ENCODE results near the gene ZFP62.
"Not testable (repeated sequence)": the region's sequence is repeated elsewhere in the genome, so short reads cannot be mapped to it uniquely, and the experiment has no call there.

The ZFP62 gene

DNA sequence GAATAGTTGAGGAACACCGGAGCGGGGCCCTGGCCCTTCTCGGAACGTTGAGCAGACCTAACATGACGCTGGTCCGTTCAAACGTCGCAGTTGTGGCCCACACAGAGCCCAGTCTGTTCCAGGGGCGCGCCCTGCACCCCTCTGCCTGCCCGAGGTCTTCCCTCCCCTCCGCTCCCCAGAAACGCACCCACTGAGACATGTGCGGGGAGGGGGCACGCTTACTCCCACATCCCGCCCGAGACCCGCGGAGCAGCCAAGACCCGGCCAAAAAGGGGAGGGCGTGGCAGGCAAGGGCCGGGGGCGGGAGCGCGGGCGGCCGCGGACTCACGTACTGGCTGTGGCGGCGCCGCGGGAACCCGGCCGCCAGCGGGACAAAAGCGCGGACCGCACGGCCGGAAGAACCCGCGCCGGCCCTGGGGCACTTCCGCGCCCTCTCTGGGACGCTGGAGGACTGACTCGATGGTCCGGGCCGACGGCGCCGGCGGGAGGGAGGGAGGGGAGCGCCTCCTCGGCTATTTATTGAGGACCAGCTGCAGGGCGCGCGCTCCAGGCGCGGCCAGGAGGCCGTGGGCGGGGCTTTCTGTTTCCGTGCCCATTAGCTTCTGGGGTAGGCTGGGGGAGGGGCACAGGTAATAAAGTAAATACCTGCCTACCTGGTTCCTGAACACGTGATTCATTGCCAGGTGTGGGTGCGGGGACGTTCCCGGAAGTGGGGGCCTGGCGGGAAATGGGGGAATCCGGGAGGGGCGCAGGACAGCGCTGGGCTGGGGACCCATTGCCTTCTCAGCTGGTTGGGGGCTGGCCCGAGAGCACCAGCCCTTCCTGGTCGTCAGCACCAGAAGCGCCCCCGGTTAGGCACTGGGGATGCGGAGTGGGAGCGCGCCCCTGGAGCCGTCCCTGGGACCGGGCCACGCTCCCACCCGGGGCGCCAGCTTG is at the start of gene ZFP62:
ZFP62 (minus strand) TSS at position 390 of the 936 bp plus-strand sequence; CDS start at position 333, 57 bp downstream.
- TF ChIP-seq ZNF274 (IDR thresholded peaks at IDR 0.05; ENCODE audit: low read depth, low read length) = no peak
- H3K4me3 ChIP-seq (ENCODE audit: low read length) = peak within 1 kb of the TSS; percentile 91

DNA sequence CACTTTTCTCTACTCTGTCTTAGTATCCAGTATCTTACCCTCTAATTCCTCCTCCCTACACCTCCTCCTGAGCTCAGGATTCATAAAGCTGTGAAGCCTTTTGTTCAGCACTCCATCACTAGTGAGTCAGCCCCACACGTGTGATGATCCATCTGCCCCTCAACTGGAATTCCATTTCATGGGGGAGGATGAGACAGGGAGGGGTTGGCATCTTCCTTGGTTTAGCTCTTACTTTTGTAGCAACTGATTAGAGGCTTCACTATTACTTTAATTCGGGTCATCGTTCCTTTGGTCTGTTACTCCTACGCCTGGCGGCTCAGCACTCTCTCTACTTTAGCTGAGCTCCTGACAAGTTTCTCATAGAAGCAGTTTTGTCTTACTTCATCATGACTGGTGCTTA is 49.7 kb upstream of the ZFP62 start:
- no peak overlapping the region for H3K4me3 ChIP-seq (ENCODE audit: low read length)
- no peak for TF ChIP-seq ZNF274 (IDR thresholded peaks at IDR 0.05; ENCODE audit: low read depth, low read length)

DNA sequence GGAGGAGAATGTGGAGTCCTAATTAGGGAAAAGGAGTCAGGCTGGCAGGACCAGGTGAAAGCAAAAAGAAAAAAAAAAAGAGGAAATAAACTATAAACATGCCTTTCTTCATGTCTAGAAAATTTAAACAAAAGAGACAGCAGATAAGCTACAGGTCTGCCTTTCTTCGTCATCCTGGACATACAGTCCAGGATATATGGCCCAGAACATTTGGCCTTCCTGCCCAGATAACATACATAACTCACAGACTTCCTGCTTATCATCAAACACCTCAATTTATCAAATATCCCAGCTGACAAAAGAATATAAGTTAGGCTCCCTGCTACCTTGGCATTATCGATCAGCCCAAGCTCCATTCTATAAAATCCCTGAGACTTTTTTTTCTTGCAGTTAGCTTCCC is 49.1 kb upstream of the ZFP62 start:
- no peak overlapping the region for H3K4me3 ChIP-seq (ENCODE audit: low read length)
- TF ChIP-seq ZNF274 (IDR thresholded peaks at IDR 0.05; ENCODE audit: low read depth, low read length) = no peak

DNA sequence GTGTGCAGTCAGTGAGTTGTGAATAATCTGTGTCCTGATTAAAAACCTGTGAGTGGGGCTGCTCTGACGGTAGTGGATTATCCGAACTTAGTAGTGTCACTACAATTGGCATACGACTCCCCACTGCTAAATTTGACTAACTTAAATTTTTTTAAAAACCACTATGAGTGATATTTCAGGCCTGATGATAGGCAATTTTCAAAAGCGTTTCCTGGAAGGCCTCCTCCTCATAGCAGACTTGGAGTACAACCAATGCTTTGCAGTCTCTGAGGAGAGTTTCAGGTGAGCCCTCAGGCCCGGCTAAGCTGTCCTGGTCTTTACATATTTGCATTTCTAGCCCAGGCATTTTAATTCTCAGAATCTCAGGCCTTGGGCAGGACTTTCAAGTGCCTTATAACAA is 48.7 kb upstream of the ZFP62 start:
- H3K4me3 ChIP-seq (ENCODE audit: low read length) = no peak overlapping the region
- TF ChIP-seq ZNF274 (IDR thresholded peaks at IDR 0.05; ENCODE audit: low read depth, low read length) = no peak

DNA sequence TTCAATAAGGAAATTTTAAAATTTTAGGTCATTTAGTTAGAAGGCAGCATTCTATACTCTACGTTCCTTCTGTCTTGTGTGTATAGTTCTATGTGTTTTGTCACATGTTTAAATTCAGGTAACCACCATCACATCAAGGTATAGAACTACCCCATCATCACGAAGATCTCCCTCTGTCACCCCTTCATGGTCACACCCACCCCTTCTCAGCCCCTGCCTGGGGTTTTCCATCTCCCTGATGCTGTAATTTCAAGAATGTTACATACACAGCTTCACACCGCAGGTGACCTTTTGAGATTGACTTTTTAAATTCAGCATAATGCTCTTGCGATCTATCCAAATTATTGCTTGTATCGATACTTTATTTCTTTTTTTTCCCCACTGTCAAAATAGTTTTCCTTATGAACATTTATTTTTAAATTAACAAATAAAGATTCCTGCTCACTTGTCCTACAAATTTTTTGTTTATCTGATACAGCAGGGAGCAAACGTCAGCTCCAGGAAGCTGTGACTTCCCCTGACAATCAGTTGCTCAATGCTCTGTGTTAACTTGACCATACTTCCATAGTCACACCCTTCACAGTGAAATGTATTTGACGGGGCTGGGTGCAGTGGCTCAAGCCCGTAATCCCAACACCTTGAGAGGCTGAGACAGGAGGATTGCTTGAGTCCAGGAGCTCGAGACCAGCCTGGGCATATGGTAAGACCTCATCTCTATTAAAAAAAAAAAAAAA is 48.1 kb upstream of the ZFP62 start:
- H3K4me3 ChIP-seq (ENCODE audit: low read length) = no peak overlapping the region
- no peak for TF ChIP-seq ZNF274 (IDR thresholded peaks at IDR 0.05; ENCODE audit: low read depth, low read length)

- no peak for TF ChIP-seq ZNF274 (IDR thresholded peaks at IDR 0.05; ENCODE audit: low read depth, low read length)
- H3K4me3 ChIP-seq (ENCODE audit: low read length) = no peak overlapping the region
Measured at GRCh38 chr5:180908400-180908799, 47.3 kb upstream of the ZFP62 start.

GRCh38 chr5:180901319-180902009 is 40.4 kb upstream of the ZFP62 start:
- no peak for TF ChIP-seq ZNF274 (IDR thresholded peaks at IDR 0.05; ENCODE audit: low read depth, low read length)
- no peak overlapping the region for H3K4me3 ChIP-seq (ENCODE audit: low read length)

DNA sequence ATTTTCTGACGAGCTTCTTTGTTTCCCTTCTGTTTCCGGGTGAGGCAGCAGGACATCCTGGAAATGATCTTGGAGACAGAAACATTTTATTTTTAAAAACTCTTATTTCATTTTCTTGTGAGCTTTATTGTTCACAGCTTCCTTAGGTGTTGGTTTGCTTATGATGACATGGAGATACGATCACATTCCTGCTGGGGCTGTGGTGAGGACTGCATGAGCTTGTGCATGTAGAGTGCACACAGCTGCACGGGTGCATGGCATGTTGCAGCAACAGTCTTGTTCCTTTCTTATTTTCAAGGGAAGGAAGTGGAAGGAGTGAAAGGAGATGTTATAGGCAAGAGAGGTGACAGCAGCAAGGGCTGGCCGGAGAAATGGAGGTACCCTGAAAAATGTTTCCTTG is 39.1 kb upstream of the ZFP62 start:
- TF ChIP-seq ZNF274 (IDR thresholded peaks at IDR 0.05; ENCODE audit: low read depth, low read length) = no peak

DNA sequence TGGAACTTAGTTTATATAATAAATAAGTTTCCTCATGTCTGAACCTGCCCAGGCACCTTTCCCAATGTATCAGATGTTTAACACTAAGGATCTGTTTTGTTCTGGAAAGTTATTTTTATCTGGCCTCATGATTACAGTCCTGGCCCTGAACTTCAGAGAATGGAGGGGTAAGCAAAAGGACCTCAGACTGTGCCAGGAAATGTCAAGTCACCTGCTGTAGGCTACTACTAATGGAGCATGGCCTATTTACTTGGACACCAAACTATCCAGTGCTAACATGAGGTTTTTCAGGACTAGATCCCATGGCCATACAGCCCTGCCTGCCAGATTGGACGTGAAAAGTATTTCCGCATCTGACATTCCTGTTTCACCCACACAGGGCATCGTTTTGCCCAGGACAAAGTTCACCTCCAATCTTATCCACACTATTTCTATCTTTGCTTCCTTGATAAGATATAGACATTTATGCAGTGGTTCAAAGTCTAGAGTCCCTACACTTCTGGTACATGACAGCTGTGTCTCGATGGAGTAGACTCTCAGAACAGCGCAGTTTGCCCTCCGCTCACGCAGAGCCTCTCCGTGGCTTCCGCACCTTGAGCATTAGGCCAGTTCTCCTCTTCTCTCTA is 37.7 kb upstream of the ZFP62 start, which contains the start of gene BTNL8:
BTNL8 (plus strand) TSS at position 539 of the 626 bp plus-strand sequence. CDS start 152 bp downstream, outside the sequence.
- no peak for TF ChIP-seq ZNF274 (IDR thresholded peaks at IDR 0.05; ENCODE audit: low read depth, low read length)
- H3K4me3 ChIP-seq (ENCODE audit: low read length) = no peak within 1 kb of the TSS

More for the DNA sequence above, 39.1 kb upstream of the ZFP62 start:
- H3K4me3 ChIP-seq (ENCODE audit: low read length) = no peak overlapping the region

DNA sequence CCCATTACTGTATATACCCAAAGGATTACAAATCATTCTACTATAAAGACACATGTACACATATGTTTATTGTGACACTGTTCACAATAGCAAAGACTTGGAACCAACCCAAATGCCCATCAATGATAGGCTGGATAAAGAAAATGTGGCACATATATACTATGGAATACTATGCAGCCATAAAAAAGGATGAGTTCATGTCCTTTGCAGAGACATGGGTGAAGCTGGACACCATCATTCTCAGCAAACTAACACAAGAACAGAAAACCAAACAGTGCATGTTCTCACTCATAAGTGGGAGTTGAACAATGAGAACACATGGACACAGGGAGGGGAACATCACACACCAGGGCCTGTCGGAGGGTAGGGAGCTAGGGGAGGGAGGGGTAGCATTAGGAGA is 34.3 kb upstream of the ZFP62 start:
- H3K4me3 ChIP-seq (ENCODE audit: low read length) = not testable (repeated sequence)

DNA sequence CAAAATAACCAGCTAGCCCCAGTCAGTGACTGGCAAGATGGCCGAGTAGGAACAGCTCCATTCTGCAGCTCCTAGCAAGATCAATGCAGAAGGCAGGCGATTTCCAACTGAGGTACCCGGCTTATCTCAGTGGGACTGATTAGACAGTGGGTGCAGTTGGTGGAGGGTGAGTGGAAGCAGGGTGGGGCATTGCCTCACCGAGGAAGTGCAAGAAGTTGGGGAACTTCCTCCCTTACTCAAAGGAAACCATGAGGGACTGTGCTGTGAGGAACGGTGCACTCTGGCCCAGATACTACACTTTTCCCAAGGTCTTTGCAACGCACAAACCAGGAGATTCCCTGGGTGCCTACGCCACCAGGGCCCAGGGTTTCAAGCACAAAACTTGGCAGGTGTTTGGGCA is 28.3 kb upstream of the ZFP62 start:
- H3K4me3 ChIP-seq (ENCODE audit: low read length) = no peak overlapping the region
- no peak for TF ChIP-seq ZNF274 (IDR thresholded peaks at IDR 0.05; ENCODE audit: low read depth, low read length)

DNA sequence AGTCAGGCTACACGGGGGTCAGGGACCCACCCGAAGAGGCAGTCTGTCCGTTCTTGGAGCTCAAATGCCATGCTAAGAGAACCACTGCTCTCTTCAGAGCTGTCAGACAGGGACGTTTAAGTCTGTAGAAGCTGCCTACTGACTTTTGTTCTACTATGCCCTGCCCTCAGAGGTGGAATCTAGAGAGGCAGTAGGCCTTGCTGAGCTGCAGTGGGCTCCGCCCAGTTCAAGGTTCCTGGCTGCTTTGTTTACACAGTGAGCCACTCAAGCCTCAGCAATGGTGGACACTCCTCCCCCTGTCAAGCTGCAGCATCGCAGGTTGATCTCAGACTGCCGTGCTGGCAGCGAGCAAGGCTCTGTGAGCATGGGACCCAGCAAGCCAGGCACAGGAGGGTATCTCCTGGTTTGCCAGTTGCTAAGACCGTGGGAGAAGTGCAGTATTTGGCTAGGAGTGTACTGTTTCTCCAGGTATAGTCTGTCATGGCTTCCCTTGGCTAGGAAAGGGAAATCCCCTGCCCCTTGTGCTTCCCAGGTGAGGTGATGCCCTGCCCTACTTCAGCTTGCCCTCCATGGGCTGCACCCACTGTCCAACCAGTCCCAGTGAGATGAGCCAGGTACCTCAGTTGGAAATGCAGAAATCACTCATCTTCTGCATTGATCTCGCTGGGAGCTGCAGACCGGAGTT is 24.9 kb upstream of the ZFP62 start:
- not testable (repeated sequence) for H3K4me3 ChIP-seq (ENCODE audit: low read length)

DNA sequence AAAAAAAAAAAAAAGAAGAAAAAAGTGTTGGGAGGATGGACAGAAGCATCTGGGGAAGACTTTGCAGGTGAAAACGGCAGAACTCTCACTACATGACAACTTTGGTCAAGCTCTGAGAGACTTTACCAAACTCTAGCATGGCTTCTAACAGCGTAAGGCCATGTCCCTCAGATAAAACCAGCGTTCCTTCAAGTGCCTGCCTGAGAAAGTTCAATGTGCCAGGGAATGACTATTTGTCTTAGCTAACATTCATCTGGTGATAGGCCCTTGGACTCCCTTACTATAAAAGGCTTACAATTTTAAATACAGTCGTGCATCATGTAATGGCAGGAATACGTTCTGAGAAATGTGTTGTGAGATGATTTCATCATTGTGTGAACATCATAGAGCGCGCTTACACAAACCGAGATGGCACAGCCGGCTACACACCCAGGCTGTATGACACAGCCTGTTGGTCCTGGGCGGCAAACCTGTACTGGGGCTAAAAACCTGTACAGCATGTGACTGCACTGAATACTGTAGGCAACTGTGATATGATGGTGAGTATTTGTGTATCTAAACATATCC is 14.9 kb upstream of the ZFP62 start:
- no peak for TF ChIP-seq ZNF274 (IDR thresholded peaks at IDR 0.05; ENCODE audit: low read depth, low read length)
- no peak overlapping the region for H3K4me3 ChIP-seq (ENCODE audit: low read length)

Measured in GM08714 (cell line).